ENCODE results near the gene GNAS-AS1. TPM values are rescaled to one million over a fixed set of nuclear protein-coding genes. Genes with fewer than 3 reads are reported as not detected.

GNAS-AS1 gene
- total RNA-seq, 1 donor from 2014 or later, result 1.3 TPM

GRCh38 chr20:58896820-58897219, 46.1 kb upstream of the GNAS-AS1 start:
- Histone ChIP-seq H3K4me3 (ENCODE audit: low read depth, low read length) (no peak overlapping the region), H3K36me3 (ENCODE audit: control insufficient read depth, insufficient read depth, low read length) (peaks cover 4% of the 10 kb centered on the region), H3K27me3 (ENCODE audit: control insufficient read depth, insufficient read depth, low read length) (no peaks in the 10 kb centered on the region)
- no peak for TF ChIP-seq CTCF (IDR thresholded peaks at IDR 0.05; ENCODE audit: insufficient read depth, low read length, poor library complexity, severe bottlenecking)
- no peak for DNase-seq (ENCODE audit: low read depth)

GRCh38 chr20:58895448-58896180, 44.9 kb upstream of the GNAS-AS1 start:
- Histone ChIP-seq H3K4me3 (ENCODE audit: low read depth, low read length) (no peak overlapping the region), H3K27me3 (ENCODE audit: control insufficient read depth, insufficient read depth, low read length) (no peaks in the 10 kb centered on the region), H3K36me3 (ENCODE audit: control insufficient read depth, insufficient read depth, low read length) (peaks cover 1% of the 10 kb centered on the region)
- no peak for TF ChIP-seq CTCF (IDR thresholded peaks at IDR 0.05; ENCODE audit: insufficient read depth, low read length, poor library complexity, severe bottlenecking)
- DNase-seq (ENCODE audit: low read depth), result no peak

- H3K4me3 ChIP-seq (ENCODE audit: low read depth, low read length), result no peak overlapping the region
- H3K36me3 ChIP-seq (ENCODE audit: control insufficient read depth, insufficient read depth, low read length), result peaks cover 1% of the 10 kb centered on the region
- no peak for TF ChIP-seq CTCF (IDR thresholded peaks at IDR 0.05; ENCODE audit: insufficient read depth, low read length, poor library complexity, severe bottlenecking)
- no peak for DNase-seq (ENCODE audit: low read depth)
- no peaks in the 10 kb centered on the region for H3K27me3 ChIP-seq (ENCODE audit: control insufficient read depth, insufficient read depth, low read length)
Observed at GRCh38 chr20:58894652-58895447, 44.1 kb upstream of the GNAS-AS1 start.

- H3K36me3 ChIP-seq (ENCODE audit: control insufficient read depth, insufficient read depth, low read length), result peaks cover 1% of the 10 kb centered on the region
- no peaks in the 10 kb centered on the region for H3K27me3 ChIP-seq (ENCODE audit: control insufficient read depth, insufficient read depth, low read length)
- no peak for TF ChIP-seq CTCF (IDR thresholded peaks at IDR 0.05; ENCODE audit: insufficient read depth, low read length, poor library complexity, severe bottlenecking)
- no peak for DNase-seq (ENCODE audit: low read depth)
- peak overlapping the region; percentile 85 for H3K4me3 ChIP-seq (ENCODE audit: low read depth, low read length)
Observed at GRCh38 chr20:58893355-58894120, 42.8 kb upstream of the GNAS-AS1 start.

GRCh38 chr20:58892932-58893224, 42.2 kb upstream of the GNAS-AS1 start:
- TF ChIP-seq CTCF (IDR thresholded peaks at IDR 0.05; ENCODE audit: insufficient read depth, low read length, poor library complexity, severe bottlenecking), result no peak
- no peak for DNase-seq (ENCODE audit: low read depth)

More at GRCh38 chr20:58892932-58893224, 42.2 kb upstream of the GNAS-AS1 start:
- Histone ChIP-seq H3K4me3 (ENCODE audit: low read depth, low read length) (peak overlapping the region; percentile 85), H3K36me3 (ENCODE audit: control insufficient read depth, insufficient read depth, low read length) (peaks cover 1% of the 10 kb centered on the region), H3K27me3 (ENCODE audit: control insufficient read depth, insufficient read depth, low read length) (no peaks in the 10 kb centered on the region)
